ENCODE measurements around the gene DPT. TPM values are rescaled to one million over a fixed set of nuclear protein-coding genes. Genes with fewer than 3 reads are reported as not detected.

DPT gene
- total RNA-seq, 2 experiments from 2014 or later = not detected

DNA sequence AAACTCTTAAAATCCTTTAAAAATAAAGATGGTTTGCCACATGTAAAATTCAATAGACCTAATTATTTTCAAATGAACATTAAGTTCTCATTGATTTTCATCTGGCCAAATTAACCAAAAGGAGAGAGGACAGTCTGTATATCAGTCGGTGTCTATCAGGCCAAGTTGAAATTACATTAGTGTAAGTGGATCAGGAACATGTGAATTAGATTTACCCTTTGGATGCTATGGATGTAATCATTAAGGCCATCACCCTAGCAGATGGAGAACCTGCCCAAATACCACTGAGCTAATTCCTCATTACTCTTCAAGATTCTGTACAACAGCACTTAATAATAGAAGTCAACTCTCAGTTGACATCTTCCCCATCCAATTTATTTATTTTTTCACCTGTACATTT, 29.5 kb upstream of the DPT start:
- no peak for DNase-seq
- Mint-ChIP-seq H3K4me1 (no peaks in the 10 kb centered on the region), H3K4me3 (no peak overlapping the region), H3K27ac (no peak overlapping the region), H3K27me3 (no peaks in the 10 kb centered on the region), H3K9me3 (no peaks in the 10 kb centered on the region), H3K36me3 (ENCODE audit: low read depth) (no peaks in the 10 kb centered on the region)
- ChIA-PET POLR2A (no interaction called here), CTCF (no interaction called here)

DNA sequence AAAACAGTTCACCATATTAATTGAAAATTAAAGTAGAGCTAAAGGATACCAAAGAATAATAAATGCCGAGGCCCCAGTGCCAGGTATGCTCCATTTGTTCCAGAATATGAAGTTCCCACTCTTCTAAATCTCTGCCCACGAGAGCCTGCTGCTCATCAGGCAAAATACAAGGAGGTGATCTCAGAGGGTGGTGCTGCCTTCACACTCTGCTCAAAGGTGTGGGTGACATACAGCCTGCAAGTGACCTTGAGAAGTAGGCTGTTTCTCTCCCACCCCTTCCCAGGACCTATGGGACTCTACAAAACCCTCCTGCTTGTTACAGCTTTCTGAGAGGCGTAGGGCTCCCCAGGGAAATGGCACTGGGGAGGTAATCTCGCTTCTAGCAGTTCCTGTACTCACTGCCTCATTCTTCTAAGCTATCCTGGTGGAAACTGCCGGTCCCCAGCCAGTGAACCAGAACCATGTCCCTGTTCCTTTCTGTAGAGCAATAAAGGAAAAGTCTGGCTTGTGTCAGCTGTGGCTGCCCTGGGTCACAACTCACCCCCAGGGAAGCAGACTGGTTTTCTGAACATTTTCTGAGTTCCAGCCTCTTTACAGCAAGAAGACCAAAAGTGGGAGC, 26.9 kb upstream of the DPT start:
- POLR2A ChIA-PET = no interaction called here
- DNase-seq = no peak
- H3K27ac Mint-ChIP-seq = no peak overlapping the region
- H3K9me3 Mint-ChIP-seq = no peaks in the 10 kb centered on the region
- H3K4me1 Mint-ChIP-seq = no peaks in the 10 kb centered on the region
- CTCF ChIA-PET = no interaction called here
- H3K36me3 Mint-ChIP-seq (ENCODE audit: low read depth) = no peaks in the 10 kb centered on the region
- peaks cover 7% of the 10 kb centered on the region for H3K27me3 Mint-ChIP-seq
- no peak overlapping the region for H3K4me3 Mint-ChIP-seq

DNA sequence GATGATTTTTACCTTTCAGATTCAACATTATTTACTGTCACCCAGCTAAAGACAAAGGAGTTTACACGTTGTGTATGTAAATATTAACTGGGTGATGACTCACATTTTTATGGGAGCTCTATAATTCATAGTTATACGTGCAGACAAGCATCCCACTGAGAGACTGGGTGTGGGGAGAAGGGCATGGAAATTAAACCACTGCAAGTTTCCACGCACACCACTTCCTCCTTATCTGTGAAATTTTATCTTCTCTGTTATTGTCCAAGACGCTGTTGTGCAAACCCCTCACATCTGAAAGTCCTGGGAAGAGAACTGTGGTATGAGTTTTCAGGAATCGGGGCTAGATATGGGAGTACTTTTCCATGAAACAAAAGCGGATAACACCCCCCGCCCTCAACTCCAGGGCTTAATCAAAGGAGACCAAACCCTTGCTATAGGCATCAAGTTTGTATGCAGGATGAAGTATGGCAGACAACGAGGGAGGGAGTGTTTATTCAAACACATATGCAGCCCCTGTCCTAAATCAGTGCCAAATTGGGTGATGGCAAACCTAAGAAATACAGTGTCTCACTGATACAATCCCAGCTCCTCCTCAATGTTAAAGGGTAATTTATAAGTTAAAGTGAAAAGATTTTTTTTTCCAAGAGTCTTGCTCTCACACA, 23.3 kb upstream of the DPT start:
- ChIA-PET POLR2A (no interaction called here), CTCF (no interaction called here)
- no peak overlapping the region for H3K27ac Mint-ChIP-seq

DNA sequence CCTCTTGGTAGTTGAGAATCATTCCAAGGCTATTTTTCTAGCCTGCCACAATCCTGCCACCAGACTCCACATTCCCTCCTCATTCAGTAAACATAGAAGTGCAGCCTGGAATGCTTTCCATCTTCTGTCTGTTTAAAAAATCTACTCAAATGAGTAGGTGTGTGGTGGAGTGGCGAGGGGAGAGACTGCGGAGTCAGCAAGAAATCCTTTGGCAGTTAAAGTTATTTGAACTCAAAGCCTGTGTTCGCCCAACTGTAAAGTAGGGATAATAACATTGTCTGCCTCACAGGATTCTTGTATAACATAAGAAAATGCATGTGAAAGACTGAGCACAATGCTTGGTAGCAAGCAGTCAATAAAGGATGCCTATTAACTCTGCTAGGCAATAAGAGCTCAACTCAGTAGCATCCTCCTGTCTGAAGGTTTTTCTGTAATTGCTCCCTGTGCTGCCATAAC, 22.2 kb upstream of the DPT start:
- Mint-ChIP-seq H3K4me1 (no peaks in the 10 kb centered on the region), H3K27me3 (peaks cover 7% of the 10 kb centered on the region), H3K36me3 (ENCODE audit: low read depth) (no peaks in the 10 kb centered on the region), H3K9me3 (no peaks in the 10 kb centered on the region), H3K4me3 (no peak overlapping the region), H3K27ac (no peak overlapping the region)
- ChIA-PET CTCF (no interaction called here), POLR2A (no interaction called here)
- DNase-seq = no peak

More for the DNA sequence above, 23.3 kb upstream of the DPT start:
- H3K4me3 Mint-ChIP-seq = no peak overlapping the region
- no peaks in the 10 kb centered on the region for H3K4me1 Mint-ChIP-seq
- no peaks in the 10 kb centered on the region for H3K9me3 Mint-ChIP-seq
- DNase-seq = no peak
- H3K36me3 Mint-ChIP-seq (ENCODE audit: low read depth) = no peaks in the 10 kb centered on the region
- H3K27me3 Mint-ChIP-seq = peaks cover 7% of the 10 kb centered on the region

DNA sequence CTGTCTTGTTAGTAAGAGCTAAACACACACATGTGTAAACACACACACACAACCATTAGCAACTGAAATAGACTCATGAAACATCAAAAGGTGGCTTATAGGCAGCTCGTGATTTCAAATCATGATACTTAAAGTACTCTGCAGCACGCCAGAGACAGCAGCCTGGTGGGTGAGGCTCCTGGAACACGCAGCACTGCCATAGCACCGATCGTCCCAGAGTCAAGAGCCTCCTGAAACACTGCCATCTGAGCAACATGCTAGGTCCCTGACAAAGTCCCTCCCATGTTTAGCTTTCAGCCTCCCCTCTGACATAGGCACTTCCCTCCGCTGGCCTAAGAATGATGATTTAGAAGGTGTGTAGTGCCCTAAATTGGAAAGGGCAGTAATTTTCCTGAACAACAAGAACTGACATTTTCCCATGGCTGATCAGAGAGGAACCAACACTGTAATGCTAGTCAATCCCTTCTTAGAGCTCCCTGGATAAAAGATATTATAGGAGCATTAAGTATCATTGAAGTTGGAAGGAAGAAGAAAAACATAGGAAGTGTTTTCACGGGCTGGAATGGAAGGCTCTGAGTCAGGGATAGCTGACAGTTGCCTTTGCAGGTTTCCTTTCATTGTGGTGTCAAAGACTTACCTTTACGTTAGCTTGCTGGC, 14.1 kb upstream of the DPT start:
- Mint-ChIP-seq H3K36me3 (ENCODE audit: low read depth) (no peaks in the 10 kb centered on the region), H3K4me3 (no peak overlapping the region), H3K27me3 (no peaks in the 10 kb centered on the region), H3K9me3 (no peaks in the 10 kb centered on the region), H3K27ac (no peak overlapping the region), H3K4me1 (no peaks in the 10 kb centered on the region)
- DNase-seq = no peak
- ChIA-PET POLR2A (no interaction called here), CTCF (interaction anchor here (0.6 kb wide), 1 partner anchor 395 kb away, joined by 3 read pairs; no protein-coding TSS in a partner anchor)

DNA sequence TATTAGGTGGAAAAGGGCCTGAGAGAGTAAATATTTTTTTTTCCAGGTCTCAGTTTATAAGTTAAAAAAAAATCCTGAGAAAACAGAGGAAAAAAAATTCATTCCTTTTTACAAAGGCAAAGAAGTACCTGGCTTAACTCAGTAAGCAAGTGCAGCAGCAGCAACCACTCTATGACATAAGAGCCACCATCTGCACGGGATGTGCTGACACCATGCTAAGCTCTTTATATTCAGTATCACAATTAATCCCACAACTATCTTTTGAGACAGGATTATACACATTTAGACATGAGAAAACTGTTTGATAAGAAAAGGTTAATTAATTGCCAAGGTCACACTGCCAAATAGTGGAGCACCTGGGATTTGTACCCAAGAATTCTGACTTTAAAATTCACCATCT, 13.4 kb upstream of the DPT start:
- no peaks in the 10 kb centered on the region for H3K4me1 Mint-ChIP-seq
- H3K27ac Mint-ChIP-seq = no peak overlapping the region
- H3K4me3 Mint-ChIP-seq = no peak overlapping the region
- H3K36me3 Mint-ChIP-seq (ENCODE audit: low read depth) = no peaks in the 10 kb centered on the region
- POLR2A ChIA-PET = no interaction called here
- CTCF ChIA-PET = no interaction called here
- no peak for DNase-seq
- no peaks in the 10 kb centered on the region for H3K27me3 Mint-ChIP-seq
- no peaks in the 10 kb centered on the region for H3K9me3 Mint-ChIP-seq

DNA sequence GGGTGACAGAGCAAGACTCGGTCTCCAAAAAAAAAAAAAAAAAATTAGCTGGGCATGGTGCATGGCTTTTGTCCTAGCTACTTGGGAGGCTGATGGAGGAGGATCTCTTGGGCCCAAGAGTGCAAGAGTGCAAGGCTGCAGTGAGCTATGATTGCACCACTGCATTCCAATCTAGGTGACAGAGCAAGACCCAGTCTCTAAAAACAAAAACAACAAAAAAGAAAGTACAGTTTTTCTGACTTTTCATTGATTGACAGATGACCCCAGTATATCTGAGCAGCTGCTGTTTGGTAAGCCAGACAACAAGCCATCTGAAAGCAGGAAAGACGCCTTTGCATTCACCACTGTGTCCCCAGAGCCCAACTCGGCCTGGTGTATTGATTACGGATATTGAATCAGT, 10.9 kb upstream of the DPT start:
- POLR2A ChIA-PET = no interaction called here
- no peak for DNase-seq
- H3K4me3 Mint-ChIP-seq = no peak overlapping the region
- H3K27ac Mint-ChIP-seq = no peak overlapping the region
- H3K9me3 Mint-ChIP-seq = no peaks in the 10 kb centered on the region
- H3K36me3 Mint-ChIP-seq (ENCODE audit: low read depth) = no peaks in the 10 kb centered on the region
- no peaks in the 10 kb centered on the region for H3K4me1 Mint-ChIP-seq
- H3K27me3 Mint-ChIP-seq = peaks cover 10% of the 10 kb centered on the region
- CTCF ChIA-PET = no interaction called here

DNA sequence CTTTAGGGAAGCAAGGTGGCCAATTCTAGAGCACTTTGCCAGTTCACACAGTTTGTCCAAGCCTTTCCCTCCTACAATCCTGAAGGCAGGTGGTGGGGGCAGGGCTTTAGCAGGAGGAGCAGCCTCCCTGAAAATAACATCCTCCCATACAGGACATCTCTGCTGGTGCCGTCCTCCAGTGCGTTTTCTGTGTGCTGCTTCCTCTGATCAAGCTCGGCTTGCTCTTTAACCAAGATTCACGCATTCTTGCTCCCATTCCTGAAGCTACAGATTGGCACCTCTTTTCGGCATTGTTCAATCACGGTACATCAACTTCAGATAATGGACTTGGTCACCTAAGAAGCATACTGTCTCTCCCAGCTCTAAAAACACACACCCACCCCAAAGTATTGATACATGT, 7.5 kb upstream of the DPT start:
- Mint-ChIP-seq H3K9me3 (no peaks in the 10 kb centered on the region), H3K4me3 (no peak overlapping the region), H3K27ac (no peak overlapping the region), H3K4me1 (no peaks in the 10 kb centered on the region), H3K27me3 (peaks cover 10% of the 10 kb centered on the region), H3K36me3 (ENCODE audit: low read depth) (no peaks in the 10 kb centered on the region)
- POLR2A ChIA-PET = no interaction called here
- no peak for DNase-seq
- CTCF ChIA-PET = no interaction called here

DNA sequence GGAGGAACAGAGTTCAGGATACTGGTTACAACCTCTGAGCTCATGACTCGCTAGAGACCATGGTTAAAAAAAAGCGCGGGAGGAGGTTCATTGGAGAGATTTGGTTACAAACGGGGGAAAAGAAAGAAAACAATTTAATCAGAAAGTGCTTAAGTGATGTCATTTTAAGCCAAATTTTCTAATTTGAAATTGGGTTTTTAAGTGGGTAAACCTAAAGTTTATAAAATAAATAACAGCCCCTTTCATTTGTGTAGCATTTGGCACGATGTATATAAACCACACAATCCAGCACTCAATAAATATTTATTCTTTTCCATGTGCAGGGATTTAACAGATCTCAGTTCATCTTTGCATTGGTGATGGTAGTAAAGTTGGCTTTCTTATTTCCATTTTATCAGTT, 7.0 kb upstream of the DPT start:
- ChIA-PET CTCF (no interaction called here), POLR2A (no interaction called here)
- DNase-seq = no peak
- H3K27ac Mint-ChIP-seq = no peak overlapping the region
- no peaks in the 10 kb centered on the region for H3K9me3 Mint-ChIP-seq
- no peaks in the 10 kb centered on the region for H3K36me3 Mint-ChIP-seq (ENCODE audit: low read depth)
- H3K4me3 Mint-ChIP-seq = no peak overlapping the region
- H3K4me1 Mint-ChIP-seq = no peaks in the 10 kb centered on the region
- H3K27me3 Mint-ChIP-seq = peaks cover 10% of the 10 kb centered on the region

DNA sequence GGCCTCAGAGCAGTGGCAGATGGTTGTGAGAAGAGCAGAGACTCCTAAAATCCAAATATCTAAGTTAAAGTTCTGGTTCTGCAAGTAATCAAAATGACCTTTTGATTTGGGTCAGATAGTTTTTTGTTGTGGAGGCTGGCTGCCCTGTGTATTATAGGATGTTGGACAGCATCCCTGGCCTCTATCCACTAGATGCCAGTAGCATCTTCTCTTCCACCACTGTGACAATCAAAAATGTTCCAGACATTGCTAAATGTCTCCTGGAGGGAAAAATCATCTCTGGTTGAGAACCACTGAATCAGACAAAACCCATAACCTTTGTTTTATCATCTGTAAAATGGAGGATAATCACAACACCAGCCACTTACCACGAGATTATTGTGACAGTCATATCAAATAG, 5.9 kb upstream of the DPT start:
- Mint-ChIP-seq H3K36me3 (ENCODE audit: low read depth) (no peaks in the 10 kb centered on the region), H3K9me3 (no peaks in the 10 kb centered on the region), H3K4me3 (no peak overlapping the region), H3K4me1 (no peaks in the 10 kb centered on the region), H3K27me3 (peaks cover 10% of the 10 kb centered on the region), H3K27ac (no peak overlapping the region)
- ChIA-PET CTCF (no interaction called here), POLR2A (no interaction called here)
- DNase-seq = no peak

DNA sequence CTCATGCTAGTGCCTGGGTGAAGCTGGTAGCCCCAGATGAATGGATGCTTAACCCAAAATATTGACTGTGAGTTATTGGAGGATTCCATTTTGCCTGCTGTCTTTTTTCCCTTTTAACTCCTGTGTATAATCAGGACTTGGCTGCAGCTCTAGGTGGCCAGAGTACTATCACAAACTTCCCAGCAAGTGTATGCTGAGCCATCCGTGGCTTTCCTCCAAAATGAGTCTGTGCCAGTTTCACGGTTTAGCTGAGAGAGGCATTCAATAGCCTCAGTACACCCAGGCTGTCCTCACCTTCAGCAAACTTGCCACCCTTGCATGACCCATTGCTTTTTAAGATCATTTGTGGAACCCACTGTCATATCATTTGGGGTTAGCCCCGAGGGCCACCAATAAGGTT, 5.3 kb upstream of the DPT start:
- no peak overlapping the region for H3K27ac Mint-ChIP-seq
- H3K36me3 Mint-ChIP-seq (ENCODE audit: low read depth) = no peaks in the 10 kb centered on the region
- ChIA-PET CTCF (no interaction called here), POLR2A (no interaction called here)
- H3K4me1 Mint-ChIP-seq = no peaks in the 10 kb centered on the region
- H3K4me3 Mint-ChIP-seq = no peak overlapping the region
- no peaks in the 10 kb centered on the region for H3K9me3 Mint-ChIP-seq
- no peak for DNase-seq
- H3K27me3 Mint-ChIP-seq = peaks cover 10% of the 10 kb centered on the region

DNA sequence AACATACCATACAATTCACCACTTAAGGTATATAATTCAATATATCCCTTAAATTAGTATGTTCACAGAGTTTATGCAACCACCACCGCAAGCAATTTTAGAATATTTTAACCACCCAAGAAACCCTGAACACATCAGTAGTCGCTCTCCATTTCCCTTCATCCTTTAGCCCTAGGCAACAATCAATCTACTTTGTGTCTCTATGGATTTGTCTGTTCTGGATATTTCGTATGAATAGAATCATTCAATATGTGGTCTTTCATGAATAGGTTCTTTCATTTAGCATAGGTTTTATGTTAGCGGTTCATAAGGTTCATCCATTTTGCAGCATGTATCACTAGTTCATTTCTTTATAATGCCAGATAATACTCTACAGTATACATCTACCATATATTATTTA, 4.2 kb upstream of the DPT start:
- DNase-seq = no peak
- POLR2A ChIA-PET = no interaction called here
- Mint-ChIP-seq H3K4me1 (no peaks in the 10 kb centered on the region), H3K27ac (no peak overlapping the region), H3K9me3 (no peaks in the 10 kb centered on the region), H3K27me3 (peaks cover 10% of the 10 kb centered on the region), H3K36me3 (ENCODE audit: low read depth) (no peaks in the 10 kb centered on the region), H3K4me3 (no peak overlapping the region)
- CTCF ChIA-PET = no interaction called here

DNA sequence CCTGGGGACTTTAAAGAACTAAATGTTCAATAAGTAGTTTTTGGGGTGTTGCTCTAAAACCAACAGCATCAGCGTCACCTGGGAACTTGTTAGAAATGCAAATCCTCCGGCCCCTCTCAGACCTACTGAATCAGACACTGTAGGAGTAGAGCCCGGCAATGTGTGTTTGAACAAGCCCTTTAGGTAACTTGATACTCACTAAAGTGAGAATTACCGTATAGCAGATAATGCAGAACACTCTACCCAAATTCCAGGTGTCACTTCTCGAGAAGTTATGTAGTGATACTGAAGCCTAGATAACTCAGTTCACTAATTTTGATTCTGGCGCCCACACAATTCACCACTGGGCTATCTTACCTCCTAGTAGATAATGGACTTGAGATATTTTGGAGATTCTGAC, 3.7 kb upstream of the DPT start:
- Mint-ChIP-seq H3K9me3 (no peaks in the 10 kb centered on the region), H3K4me3 (no peak overlapping the region), H3K4me1 (no peaks in the 10 kb centered on the region), H3K27ac (no peak overlapping the region), H3K36me3 (ENCODE audit: low read depth) (no peaks in the 10 kb centered on the region), H3K27me3 (peaks cover 10% of the 10 kb centered on the region)
- DNase-seq = no peak
- CTCF ChIA-PET = no interaction called here
- POLR2A ChIA-PET = no interaction called here
